CD4-positive, alpha-beta T cell (primary cell): ENCODE results near the gene REPIN1. TPM values are rescaled to one million over a fixed set of nuclear protein-coding genes. Genes with fewer than 3 reads are reported as not detected.
A peak's percentile ranks its signal among the peaks of the same experiment; 100 is the strongest.

Experiments used
- ATAC-seq: fragments of 200-7000 bp; cut with Tn5 transposase; one replicate; pipeline ENCODE4 v1.10.0; 2022; ENCODE audit warnings: mild to moderate bottlenecking; ENCODE audit not compliant: poor library complexity
- CTCF ChIA-PET: fragments of 350-600 bp; sonication (Branson Sonifier 250); formaldehyde crosslinking; loops from one replicate; lab custom pipeline; 2021; ENCODE audit warnings: antibody characterized with exemption, inconsistent platforms; lab: Charles Lee
- POLR2A ChIA-PET: fragments of 350-600 bp; sonication (Branson Sonifier 250); formaldehyde crosslinking; loops from one replicate; lab custom pipeline; 2021; ENCODE audit warnings: antibody characterized with exemption, inconsistent platforms; lab: Charles Lee
- DNase-seq, 14 experiments: peaks; one replicate each; pipeline ENCODE4 v3.0.0-alpha.2; 2013 to 2020; ENCODE audit warnings: mixed read lengths in 2 of 14
- H3K27ac ChIP-seq, 2 donors: one replicate each; pipeline versions ENCODE4 v1.5.1 to v1.7.0; 2013; ENCODE audit warnings: low read length in 2 of 2, low read depth in 1 of 2, mild to moderate bottlenecking in 1 of 2
- H3K27me3 ChIP-seq, 2 experiments: 1 replicate in 1 of 2; 2 replicates in 1 of 2; pipeline versions ENCODE4 v1.6.1 to v1.7.0; 2013; ENCODE audit warnings: low read length in 2 of 2, control low read depth in 1 of 2, mild to moderate bottlenecking in 1 of 2, moderate library complexity in 1 of 2; ENCODE audit not compliant: insufficient read depth in 2 of 2, control insufficient read depth in 1 of 2
- H3K36me3 ChIP-seq: one replicate; pipeline ENCODE4 v1.6.1; 2013; ENCODE audit warnings: low read length, control low read depth; ENCODE audit not compliant: insufficient read depth
- H3K4me1 ChIP-seq: one replicate; pipeline ENCODE4 v1.6.1; 2013; ENCODE audit warnings: low read length, control low read depth; ENCODE audit not compliant: insufficient read depth
- H3K4me3 ChIP-seq: one replicate; pipeline ENCODE4 v1.5.1; 2013; ENCODE audit warnings: mild to moderate bottlenecking, low read length, moderate library complexity
- H3K9me3 ChIP-seq, 2 experiments: 1 replicate in 1 of 2; 2 replicates in 1 of 2; pipeline versions ENCODE4 v1.6.1 to v1.7.0; 2013; ENCODE audit warnings: low read length in 2 of 2, mild to moderate bottlenecking in 2 of 2, control low read depth in 1 of 2, moderate library complexity in 1 of 2; ENCODE audit not compliant: control insufficient read depth in 1 of 2, insufficient read depth in 1 of 2
- H3K27ac Mint-ChIP-seq: one replicate; pipeline ENCODE4 v1.8.0; 2020; ENCODE audit warnings: mixed read lengths
- H3K27me3 Mint-ChIP-seq: one replicate; pipeline ENCODE4 v1.8.0; 2021; ENCODE audit warnings: mixed read lengths
- H3K36me3 Mint-ChIP-seq: one replicate; pipeline ENCODE4 v1.8.0; 2021; ENCODE audit warnings: low read depth, mixed read lengths
- H3K4me1 Mint-ChIP-seq: one replicate; pipeline ENCODE4 v1.8.0; 2021; ENCODE audit warnings: low read depth, mixed read lengths
- H3K4me3 Mint-ChIP-seq: one replicate; pipeline ENCODE4 v1.8.0; 2020; ENCODE audit warnings: mild to moderate bottlenecking, mixed read lengths
- H3K9me3 Mint-ChIP-seq: one replicate; pipeline ENCODE4 v1.8.0; 2020; ENCODE audit warnings: mixed read lengths
- intact Hi-C, 2 experiments: fragments of 100-400 bp; cut with DNase I in 1 of 2; cut with micrococcal nuclease in 1 of 2; formaldehyde crosslinking; loops; one replicate each; pipeline versions ENCODE4 v1.15.1 to v1.9.0; 2023 to 2025; cut with DNase I, micrococcal nuclease
- total RNA-seq, 174 experiments: library from RNA in 2 of 174; stranded (reverse) in 2 of 174; gene quantifications; one replicate each; pipeline ENCODE4 v1.2.3 and lab custom pipeline; 2021 to 2026
- TF ChIP-seq, protein P1 (sequence below): fragments of 200-600 bp; IDR thresholded peaks from one replicate; pipeline ENCODE4 v1.8.0; 2022; ENCODE audit warnings: antibody characterized with exemption, mild to moderate bottlenecking

REPIN1 gene
- total RNA-seq, 2 experiments from 2014 or later, result 58.2 to 59.8 TPM

DNA sequence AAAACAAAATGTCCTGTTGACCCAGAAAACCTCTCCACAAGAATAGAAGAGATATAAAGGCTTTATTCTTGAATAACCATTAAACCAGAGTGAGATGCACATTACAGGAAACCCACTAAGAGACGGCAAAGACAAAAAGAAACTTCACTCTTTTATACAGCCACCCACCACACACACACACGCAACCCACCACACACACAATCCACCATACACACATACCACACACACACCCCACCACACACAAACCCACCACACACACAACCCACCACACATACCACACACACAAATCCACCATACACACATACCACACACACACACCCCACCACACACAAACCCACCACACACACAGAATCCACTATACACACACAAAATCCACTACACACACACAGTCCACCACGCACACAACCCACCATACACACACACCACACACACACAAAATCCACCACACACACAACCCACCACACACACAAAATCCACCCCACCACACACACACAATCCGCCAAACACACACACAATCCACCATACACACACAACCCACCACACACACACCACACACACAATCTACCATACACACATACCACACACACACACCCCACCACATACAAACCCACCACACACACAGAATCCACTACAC lies 9.5 kb upstream of the REPIN1 start:
- no peak for ATAC-seq
- peak in 1 of 14 experiments; percentile 19 for DNase-seq
- ChIA-PET CTCF (interaction anchor here (4.1 kb wide), 1 partner anchor 46 kb away, joined by 30 read pairs; a partner anchor contains a TSS), POLR2A (interaction anchor here (0.6 kb wide), 1 partner anchor 22 kb away, joined by 3 read pairs; no protein-coding TSS in a partner anchor)
- Mint-ChIP-seq H3K36me3 (no peaks in the 10 kb centered on the region), H3K4me3 (no peak overlapping the region), H3K27me3 (no peaks in the 10 kb centered on the region), H3K27ac (peak overlapping the region; percentile 88), H3K9me3 (no peaks in the 10 kb centered on the region), H3K4me1 (peaks cover 54% of the 10 kb centered on the region)
- Histone ChIP-seq H3K4me1 (peaks cover 34% of the 10 kb centered on the region), H3K27ac (no peak overlapping the region), H3K36me3 (no peaks in the 10 kb centered on the region), H3K9me3 (no peaks in the 10 kb centered on the region), H3K4me3 (no peak overlapping the region), H3K27me3 (no peaks in the 10 kb centered on the region)
- TF ChIP-seq, protein P1, sequence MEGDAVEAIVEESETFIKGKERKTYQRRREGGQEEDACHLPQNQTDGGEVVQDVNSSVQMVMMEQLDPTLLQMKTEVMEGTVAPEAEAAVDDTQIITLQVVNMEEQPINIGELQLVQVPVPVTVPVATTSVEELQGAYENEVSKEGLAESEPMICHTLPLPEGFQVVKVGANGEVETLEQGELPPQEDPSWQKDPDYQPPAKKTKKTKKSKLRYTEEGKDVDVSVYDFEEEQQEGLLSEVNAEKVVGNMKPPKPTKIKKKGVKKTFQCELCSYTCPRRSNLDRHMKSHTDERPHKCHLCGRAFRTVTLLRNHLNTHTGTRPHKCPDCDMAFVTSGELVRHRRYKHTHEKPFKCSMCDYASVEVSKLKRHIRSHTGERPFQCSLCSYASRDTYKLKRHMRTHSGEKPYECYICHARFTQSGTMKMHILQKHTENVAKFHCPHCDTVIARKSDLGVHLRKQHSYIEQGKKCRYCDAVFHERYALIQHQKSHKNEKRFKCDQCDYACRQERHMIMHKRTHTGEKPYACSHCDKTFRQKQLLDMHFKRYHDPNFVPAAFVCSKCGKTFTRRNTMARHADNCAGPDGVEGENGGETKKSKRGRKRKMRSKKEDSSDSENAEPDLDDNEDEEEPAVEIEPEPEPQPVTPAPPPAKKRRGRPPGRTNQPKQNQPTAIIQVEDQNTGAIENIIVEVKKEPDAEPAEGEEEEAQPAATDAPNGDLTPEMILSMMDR, result no peak
- intact Hi-C loops, result loop anchor here (5.0 to 10.0 kb wide), 3 partner anchors 158 to 398 kb away; no protein-coding TSS in a partner anchor

DNA sequence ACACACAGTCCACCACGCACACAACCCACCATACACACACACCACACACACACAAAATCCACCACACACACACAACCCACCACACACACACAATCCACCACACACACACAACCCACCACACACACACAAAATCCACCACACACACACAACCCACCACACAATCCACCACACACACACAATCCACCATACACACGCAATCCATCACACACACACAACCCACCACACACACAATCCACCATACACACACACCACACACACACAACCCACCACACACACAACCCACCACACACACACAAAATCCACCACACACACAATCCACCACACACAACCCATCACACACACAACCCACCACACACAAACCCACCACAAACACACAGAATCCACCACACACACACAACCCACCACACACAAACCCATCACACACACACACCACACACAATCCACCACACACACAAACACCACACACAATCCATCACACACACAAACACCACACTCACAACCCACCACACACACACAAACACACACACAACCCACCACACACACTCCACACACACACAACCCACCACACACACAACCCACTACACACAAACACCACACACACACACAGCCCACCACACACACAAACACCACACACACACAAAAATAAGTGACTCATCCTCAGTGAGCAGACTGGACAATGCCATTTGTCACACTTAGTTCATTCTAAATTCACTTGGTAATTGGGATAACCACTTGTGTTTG lies 8.8 kb upstream of the REPIN1 start:
- ATAC-seq (no peak), DNase-seq (no peak)
- ChIA-PET CTCF (no interaction called here), POLR2A (no interaction called here)
- Histone ChIP-seq H3K27ac (no peak overlapping the region), H3K27me3 (no peaks in the 10 kb centered on the region), H3K4me1 (peaks cover 37% of the 10 kb centered on the region), H3K4me3 (no peak overlapping the region), H3K36me3 (no peaks in the 10 kb centered on the region), H3K9me3 (no peaks in the 10 kb centered on the region)
- H3K36me3 Mint-ChIP-seq, result no peaks in the 10 kb centered on the region
- H3K27ac Mint-ChIP-seq, result peak overlapping the region; percentile 59
- no peaks in the 10 kb centered on the region for H3K9me3 Mint-ChIP-seq
- intact Hi-C loops, result loop anchor here (5.0 to 10.0 kb wide), 4 partner anchors 158 to 645 kb away; a partner anchor contains a TSS
- H3K4me1 Mint-ChIP-seq, result peaks cover 57% of the 10 kb centered on the region
- no peak overlapping the region for H3K4me3 Mint-ChIP-seq
- H3K27me3 Mint-ChIP-seq, result no peaks in the 10 kb centered on the region
- TF ChIP-seq, protein P1, result no peak

DNA sequence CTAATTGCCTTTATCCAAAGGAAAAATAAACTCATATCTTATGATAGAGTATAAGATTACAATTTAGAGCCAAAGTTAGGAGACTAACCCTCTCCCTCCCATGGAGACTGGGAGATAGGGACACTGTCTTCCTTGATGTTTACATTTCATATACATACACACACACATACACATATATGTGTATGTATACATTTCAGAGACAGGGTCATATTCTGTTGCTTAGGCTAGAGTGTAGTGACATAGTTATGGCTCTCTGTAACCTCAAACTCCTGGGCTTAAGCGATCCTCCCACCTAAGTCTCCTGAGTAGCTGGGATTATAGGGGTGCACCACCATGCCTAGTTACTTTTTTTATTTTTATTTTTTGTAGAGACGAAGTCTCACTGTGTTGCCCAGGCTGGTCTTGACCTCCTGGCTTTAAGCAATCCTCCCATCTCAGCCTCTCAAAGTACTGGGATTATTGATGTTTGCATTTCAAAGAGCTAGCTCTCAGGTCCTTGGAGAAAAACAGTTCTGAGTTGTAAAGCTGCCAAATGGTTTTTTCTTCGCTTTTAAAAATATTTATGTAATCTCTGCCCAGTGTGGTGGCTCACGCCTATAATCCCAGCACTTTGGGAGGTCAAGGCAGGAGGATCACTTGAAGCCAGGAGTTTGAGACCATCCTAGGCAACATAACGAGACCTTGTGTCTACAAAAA lies 8.1 kb upstream of the REPIN1 start:
- H3K4me1 ChIP-seq, result peaks cover 37% of the 10 kb centered on the region
- H3K27ac ChIP-seq, result no peak overlapping the region
- H3K9me3 ChIP-seq, result no peaks in the 10 kb centered on the region
- H3K4me3 Mint-ChIP-seq, result no peak overlapping the region
- DNase-seq, result no peak
- no peaks in the 10 kb centered on the region for H3K27me3 ChIP-seq
- intact Hi-C loops, result loop anchor here in 1 of 2 experiments (10.0 kb wide), 1 partner anchor 646 kb away; a partner anchor contains a TSS
- peak overlapping the region; percentile 59 for H3K27ac Mint-ChIP-seq
- H3K36me3 Mint-ChIP-seq, result no peaks in the 10 kb centered on the region
- ATAC-seq, result no peak
- peaks cover 62% of the 10 kb centered on the region for H3K4me1 Mint-ChIP-seq
- no peaks in the 10 kb centered on the region for H3K9me3 Mint-ChIP-seq
- CTCF ChIA-PET, result no interaction called here
- H3K4me3 ChIP-seq, result no peak overlapping the region
- TF ChIP-seq, protein P1, result no peak
- H3K27me3 Mint-ChIP-seq, result no peaks in the 10 kb centered on the region
- H3K36me3 ChIP-seq, result no peaks in the 10 kb centered on the region
- POLR2A ChIA-PET, result interaction anchor here (1.3 kb wide), 1 partner anchor 10 kb away, joined by 4 read pairs; no protein-coding TSS in a partner anchor
